K562 (cell line): Measurements from ENCODE around the gene LY6G6C. TPM values are rescaled to one million over a fixed set of nuclear protein-coding genes. Genes with fewer than 3 reads are reported as not detected.

Source experiments
- ATAC-seq: fragments of 200-7000 bp; cut with Tn5 transposase; 3 replicates; pipeline ENCODE4 v1.9.1; 2020; ENCODE audit warnings: moderate library complexity
- BruUV-seq: library from RNA; stranded (reverse); fragments of 400-500 nt; replicated peaks from 2 replicates; lab custom pipeline; 2021; lab: Mats Ljungman, UMichigan
- CTCF ChIA-PET: fragments of 300-600 bp; formaldehyde crosslinking; extraction: SDS; loops from one replicate; lab custom pipeline; 2021; ENCODE audit warnings: low intra/inter-chr PET ratio; lab: Yijun Ruan, JAX
- POLR2A ChIA-PET: fragments of 300-600, 350-650 bp; sonication (Branson Sonifier 250); formaldehyde crosslinking; extraction: SDS; loops from one replicate; lab custom pipeline; 2021; ENCODE audit warnings: antibody characterized with exemption, inconsistent platforms; lab: Yijun Ruan, JAX
- DNase-seq, 4 experiments: peaks; one replicate each; pipeline versions ENCODE4 v3.0.0 to v3.0.0-alpha.2; 2011 to 2018; ENCODE audit warnings: low spot score in 3 of 4, mixed read lengths in 3 of 4; ENCODE audit errors: extremely low read depth in 1 of 4
- FAIRE-seq: peaks from 2 replicates; lab custom pipeline; 2011; peaks lifted over from hg19 to GRCh38; lab: Jason Lieb, UNC
- H2AFZ ChIP-seq: 2 replicates; pipeline ENCODE4 v1.6.0; 2011; ENCODE audit warnings: low read depth, low read length, control low read depth, inconsistent platforms
- H3K27ac ChIP-seq: fragments of 200-600 bp; 3 replicates; pipeline ENCODE4 v1.8.0; 2011; ENCODE audit warnings: low read depth, mild to moderate bottlenecking, control low read depth, inconsistent platforms, low read length, moderate library complexity, mixed read lengths; ENCODE audit errors: extremely low read depth
- H3K27me3 ChIP-seq, 2 experiments: fragments of 300-600 bp in 1 of 2; 2 replicates in 1 of 2; 3 replicates in 1 of 2; pipeline versions ENCODE4 v1.6.0 to v1.8.0; 2011; ENCODE audit warnings: inconsistent platforms in 2 of 2, low read length in 2 of 2, mild to moderate bottlenecking in 1 of 2, mixed read lengths in 1 of 2, moderate library complexity in 1 of 2; ENCODE audit not compliant: control insufficient read depth in 2 of 2, insufficient read depth in 2 of 2
- H3K36me3 ChIP-seq: fragments of 300-600 bp; 3 replicates; pipeline ENCODE4 v1.8.0; 2011; ENCODE audit warnings: mild to moderate bottlenecking, low read length, inconsistent platforms; ENCODE audit not compliant: control insufficient read depth, insufficient read depth
- H3K4me1 ChIP-seq, 2 experiments: fragments of 200-600 bp in 1 of 2; replicated peaks in 1 of 2; 2 replicates in 1 of 2; 3 replicates in 1 of 2; pipeline versions ENCODE4 v1.5.1 to v1.8.0; 2011; ENCODE audit warnings: inconsistent platforms in 2 of 2, low read length in 2 of 2, mild to moderate bottlenecking in 1 of 2, mixed read lengths in 1 of 2, moderate library complexity in 1 of 2; ENCODE audit not compliant: control insufficient read depth in 2 of 2, insufficient read depth in 2 of 2
- H3K4me2 ChIP-seq: 2 replicates; pipeline ENCODE4 v1.6.1; 2011; ENCODE audit warnings: low read length, control low read depth, inconsistent platforms, mixed read lengths; ENCODE audit not compliant: insufficient read depth
- H3K4me3 ChIP-seq: fragments of 200-600 bp; sonication (generic), shearing (Covaris generic); 2 replicates; pipeline ENCODE4 v1.5.1; 2016; ENCODE audit warnings: control low read depth, inconsistent platforms
- H3K79me2 ChIP-seq: fragments of 200-600 bp; 3 replicates; pipeline ENCODE4 v1.8.0; 2011; ENCODE audit warnings: low read length, inconsistent platforms; ENCODE audit not compliant: control insufficient read depth, insufficient read depth
- H3K9ac ChIP-seq, 2 experiments: 2 replicates each; pipeline versions ENCODE4 v1.6.0 to v1.6.1; 2011; ENCODE audit warnings: low read depth in 2 of 2, low read length in 2 of 2, control low read depth in 1 of 2, inconsistent platforms in 1 of 2, mild to moderate bottlenecking in 1 of 2, mixed read lengths in 1 of 2; ENCODE audit not compliant: insufficient read depth in 1 of 2
- H3K9me1 ChIP-seq: one replicate; pipeline ENCODE4 v1.6.0; 2011; ENCODE audit warnings: inconsistent platforms, mild to moderate bottlenecking, low read length, moderate library complexity; ENCODE audit not compliant: control insufficient read depth, insufficient read depth
- H3K9me3 ChIP-seq: replicated peaks from 2 replicates; pipeline ENCODE4 v1.5.1; 2011; ENCODE audit warnings: low read depth, low read length, inconsistent platforms; ENCODE audit not compliant: control insufficient read depth, insufficient read depth
- H4K20me1 ChIP-seq: replicated peaks from 2 replicates; pipeline ENCODE4 v1.6.1; 2011; ENCODE audit warnings: low read length, inconsistent platforms, mixed read lengths; ENCODE audit not compliant: control insufficient read depth, insufficient read depth
- CEBPG ChIP-seq, 3 experiments: fragments of 200-800 bp in 1 of 3; sonication (Bioruptor generic) in 1 of 3; sonication (generic) in 1 of 3; formaldehyde crosslinking in 1 of 3; IDR thresholded peaks in 2 of 3; conservative IDR thresholded peaks in 1 of 3; 2 replicates each; pipeline versions ENCODE4 v1.6.1 to v1.8.0; 2016 to 2022; ENCODE audit warnings: missing compliant biosample characterization in 2 of 3, missing genetic modification characterization in 2 of 3, mild to moderate bottlenecking in 1 of 3, missing genetic modification reagents in 1 of 3
- ETV5 ChIP-seq: sonication (generic); formaldehyde crosslinking; IDR thresholded peaks from 2 replicates; pipeline ENCODE4 v1.4.0; 2020; ENCODE audit warnings: low read depth, mild to moderate bottlenecking, missing genetic modification reagents
- FOXK1 ChIP-seq: sonication (generic); formaldehyde crosslinking; IDR thresholded peaks from 2 replicates; pipeline ENCODE4 v1.8.0; 2022; ENCODE audit warnings: missing genetic modification reagents, mild to moderate bottlenecking, borderline replicate concordance
- GATA2 ChIP-seq: sonication (generic); formaldehyde crosslinking; IDR thresholded peaks from 2 replicates; pipeline ENCODE4 v1.4.0; 2020; ENCODE audit warnings: mild to moderate bottlenecking, missing genetic modification reagents
- HMG20B ChIP-seq: fragments of 250-450 bp; sonication (Bioruptor Pico); IDR thresholded peaks from 2 replicates; pipeline ENCODE4 v1.5.0; 2021; ENCODE audit warnings: mild to moderate bottlenecking
- HNRNPLL ChIP-seq: fragments of 200-400 bp; formaldehyde crosslinking; IDR thresholded peaks from 2 replicates; pipeline ENCODE4 v1.6.1; 2017; ENCODE audit warnings: low read length, low read depth, mild to moderate bottlenecking; ENCODE audit not compliant: poor library complexity, severe bottlenecking
- POLR2B ChIP-seq: fragments of 450-650 bp; IDR thresholded peaks from 2 replicates; pipeline ENCODE4 v1.6.1; 2018; ENCODE audit warnings: low read depth; ENCODE audit not compliant: partially characterized antibody
- STAT5B ChIP-seq: fragments of 250-450 bp; sonication (Bioruptor Pico); IDR thresholded peaks from 2 replicates; pipeline ENCODE4 v1.8.0; 2021; ENCODE audit warnings: mild to moderate bottlenecking, inconsistent platforms
- ZBTB1 ChIP-seq: sonication (generic); formaldehyde crosslinking; IDR thresholded peaks from 2 replicates; pipeline ENCODE4 v1.8.1; 2023; ENCODE audit warnings: missing genetic modification reagents, low read depth, mild to moderate bottlenecking, borderline replicate concordance
- ZSCAN29 ChIP-seq: fragments of 450-650 bp; IDR thresholded peaks from 2 replicates; pipeline ENCODE4 v1.6.1; 2017
- WGBS: fragments of 100-300 bp; shearing (Covaris generic); methylation state at CpG from one replicate; pipeline ENCODE4 v1.1.6; 2016; ENCODE audit warnings: low coverage, mixed read lengths; ENCODE audit not compliant: insufficient coverage; ENCODE audit errors: missing lambda C conversion rate; 5-methylcytosine and 5-hydroxymethylcytosine counted together
- in situ Hi-C: fragments of 300-500 bp; cut with MboI; formaldehyde crosslinking; loops from 4 replicates; pipeline ENCODE4 v1.15.0; 2018; ENCODE audit warnings: inconsistent platforms, mixed read lengths
- intact Hi-C: fragments of 100-400 bp; cut with micrococcal nuclease; formaldehyde crosslinking; loops from 2 replicates; pipeline ENCODE4 v1.14.2; 2022
- polyA plus RNA-seq, 8 experiments: library from polyadenylated mRNA; depleted of rRNA in 4 of 8; stranded (reverse) in 5 of 8; unstranded in 3 of 8; fragments of >200 nt; fragmentation: Nextera tagmentation in 2 of 8; fragmentation: Illumina TruSeq in 1 of 8; extraction: Ambion mirVana in 2 of 8; extraction: Trizol in 1 of 8; gene quantifications; 2 replicates each; pipeline versions ENCODE4 v1.2.1 to v1.2.3, GENCODE V29; 2011 to 2014; ENCODE audit warnings: inconsistent platforms in 1 of 8, missing spikeins in 1 of 8
- total RNA-seq, 7 experiments: library from RNA; depleted of rRNA in 6 of 7; stranded (reverse); fragments of >200 nt in 6 of 7; fragmentation: Illumina TruSeq in 2 of 7; extraction: Trizol in 2 of 7; gene quantifications; 2 replicates each; pipeline versions ENCODE4 v1.2.1 to v1.2.3, GENCODE V29; 2011 to 2021; ENCODE audit warnings: low replicate concordance in 1 of 7
- TF ChIP-seq, protein P1 (sequence below): sonication (generic); formaldehyde crosslinking; IDR thresholded peaks from 2 replicates; pipeline ENCODE4 v1.8.0; 2023; ENCODE audit warnings: mild to moderate bottlenecking, missing genetic modification reagents
- TF ChIP-seq, protein P2 (sequence below): fragments of 250-450 bp; sonication (Bioruptor Pico); IDR thresholded peaks from 2 replicates; pipeline ENCODE4 v1.4.0; 2020

The LY6G6C gene
- total and polyA plus RNA-seq, 9 of the 15 experiments (the other 6 are each of a cell fraction or from before 2014, with no cell fraction given) = 0.06 to 0.20 TPM; not detected in 7

DNA sequence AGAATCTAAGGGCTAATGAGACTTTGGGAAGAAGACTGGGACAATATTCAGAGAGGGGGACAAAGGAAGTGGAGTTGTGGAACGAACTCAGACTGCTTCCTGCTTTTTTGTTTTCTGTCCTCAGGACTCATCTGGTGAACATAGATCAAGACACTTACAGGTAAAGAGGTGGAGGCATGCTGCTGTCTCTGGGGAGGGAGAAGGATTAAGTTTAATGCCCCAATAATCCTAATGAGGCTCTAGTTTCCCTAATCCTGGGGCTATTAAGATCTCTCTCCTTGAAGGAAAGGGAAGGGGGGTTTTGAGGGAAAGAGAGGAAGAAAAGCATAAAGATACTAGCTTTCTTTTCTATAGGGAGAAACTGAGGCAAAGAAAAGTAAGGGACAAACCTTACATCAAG is 22.9 kb upstream of the LY6G6C start:
- BruUV-seq = no TSS peak
- DNase-seq (no peak), FAIRE-seq (no peak), ATAC-seq (no peak)
- H3K4me1 ChIP-seq = peaks cover 31 to 33% of the 10 kb centered on the region in 2 experiments
- H2AFZ ChIP-seq = 0 out of 2 replicates have a peak overlapping the region, but pooled peaks have one; percentile 5
- WGBS = 52% methylated on average over 1 of the region's 1 CpG
- peaks cover 69% of the 10 kb centered on the region for H3K36me3 ChIP-seq
- H3K9me1 ChIP-seq = no peaks in the 10 kb centered on the region
- ChIA-PET POLR2A (interaction anchor here (0.7 to 1.4 kb wide), 2 partner anchors 14 to 15 kb away, joined by 3 to 4 read pairs; partner anchors contain the start of gene DDAH2), CTCF (interaction anchor here (0.6 kb wide), 1 partner anchor 91 kb away, joined by 4 read pairs; no protein-coding TSS in a partner anchor)
- TF ChIP-seq, protein P1, sequence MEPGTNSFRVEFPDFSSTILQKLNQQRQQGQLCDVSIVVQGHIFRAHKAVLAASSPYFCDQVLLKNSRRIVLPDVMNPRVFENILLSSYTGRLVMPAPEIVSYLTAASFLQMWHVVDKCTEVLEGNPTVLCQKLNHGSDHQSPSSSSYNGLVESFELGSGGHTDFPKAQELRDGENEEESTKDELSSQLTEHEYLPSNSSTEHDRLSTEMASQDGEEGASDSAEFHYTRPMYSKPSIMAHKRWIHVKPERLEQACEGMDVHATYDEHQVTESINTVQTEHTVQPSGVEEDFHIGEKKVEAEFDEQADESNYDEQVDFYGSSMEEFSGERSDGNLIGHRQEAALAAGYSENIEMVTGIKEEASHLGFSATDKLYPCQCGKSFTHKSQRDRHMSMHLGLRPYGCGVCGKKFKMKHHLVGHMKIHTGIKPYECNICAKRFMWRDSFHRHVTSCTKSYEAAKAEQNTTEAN (CRISPR knock-in tag) = no peak
- TF ChIP-seq ZBTB1 (CRISPR knock-in tag) (0 out of 2 replicates have a peak, but pooled peaks have one; percentile 24), GATA2 (CRISPR knock-in tag) (0 out of 2 replicates have a peak, but pooled peaks have one; percentile 31), FOXK1 (CRISPR knock-in tag) (no peak), CEBPG (CRISPR knock-in tag; IDR thresholded peaks at IDR 0.05) (0 out of 2 replicates have a peak, but pooled peaks have one; percentile 7), CEBPG (tag; conservative IDR thresholded peaks at IDR 0.05 in 1 of 2, IDR thresholded peaks at IDR 0.05 in 1 of 2) (no peak), POLR2B (peak; percentile 17), HMG20B (no peak), HNRNPLL (no peak), STAT5B (CRISPR knock-in tag) (no peak), ZSCAN29 (no peak), ETV5 (CRISPR knock-in tag) (0 out of 2 replicates have a peak, but pooled peaks have one; percentile 13)
- TF ChIP-seq, protein P2, sequence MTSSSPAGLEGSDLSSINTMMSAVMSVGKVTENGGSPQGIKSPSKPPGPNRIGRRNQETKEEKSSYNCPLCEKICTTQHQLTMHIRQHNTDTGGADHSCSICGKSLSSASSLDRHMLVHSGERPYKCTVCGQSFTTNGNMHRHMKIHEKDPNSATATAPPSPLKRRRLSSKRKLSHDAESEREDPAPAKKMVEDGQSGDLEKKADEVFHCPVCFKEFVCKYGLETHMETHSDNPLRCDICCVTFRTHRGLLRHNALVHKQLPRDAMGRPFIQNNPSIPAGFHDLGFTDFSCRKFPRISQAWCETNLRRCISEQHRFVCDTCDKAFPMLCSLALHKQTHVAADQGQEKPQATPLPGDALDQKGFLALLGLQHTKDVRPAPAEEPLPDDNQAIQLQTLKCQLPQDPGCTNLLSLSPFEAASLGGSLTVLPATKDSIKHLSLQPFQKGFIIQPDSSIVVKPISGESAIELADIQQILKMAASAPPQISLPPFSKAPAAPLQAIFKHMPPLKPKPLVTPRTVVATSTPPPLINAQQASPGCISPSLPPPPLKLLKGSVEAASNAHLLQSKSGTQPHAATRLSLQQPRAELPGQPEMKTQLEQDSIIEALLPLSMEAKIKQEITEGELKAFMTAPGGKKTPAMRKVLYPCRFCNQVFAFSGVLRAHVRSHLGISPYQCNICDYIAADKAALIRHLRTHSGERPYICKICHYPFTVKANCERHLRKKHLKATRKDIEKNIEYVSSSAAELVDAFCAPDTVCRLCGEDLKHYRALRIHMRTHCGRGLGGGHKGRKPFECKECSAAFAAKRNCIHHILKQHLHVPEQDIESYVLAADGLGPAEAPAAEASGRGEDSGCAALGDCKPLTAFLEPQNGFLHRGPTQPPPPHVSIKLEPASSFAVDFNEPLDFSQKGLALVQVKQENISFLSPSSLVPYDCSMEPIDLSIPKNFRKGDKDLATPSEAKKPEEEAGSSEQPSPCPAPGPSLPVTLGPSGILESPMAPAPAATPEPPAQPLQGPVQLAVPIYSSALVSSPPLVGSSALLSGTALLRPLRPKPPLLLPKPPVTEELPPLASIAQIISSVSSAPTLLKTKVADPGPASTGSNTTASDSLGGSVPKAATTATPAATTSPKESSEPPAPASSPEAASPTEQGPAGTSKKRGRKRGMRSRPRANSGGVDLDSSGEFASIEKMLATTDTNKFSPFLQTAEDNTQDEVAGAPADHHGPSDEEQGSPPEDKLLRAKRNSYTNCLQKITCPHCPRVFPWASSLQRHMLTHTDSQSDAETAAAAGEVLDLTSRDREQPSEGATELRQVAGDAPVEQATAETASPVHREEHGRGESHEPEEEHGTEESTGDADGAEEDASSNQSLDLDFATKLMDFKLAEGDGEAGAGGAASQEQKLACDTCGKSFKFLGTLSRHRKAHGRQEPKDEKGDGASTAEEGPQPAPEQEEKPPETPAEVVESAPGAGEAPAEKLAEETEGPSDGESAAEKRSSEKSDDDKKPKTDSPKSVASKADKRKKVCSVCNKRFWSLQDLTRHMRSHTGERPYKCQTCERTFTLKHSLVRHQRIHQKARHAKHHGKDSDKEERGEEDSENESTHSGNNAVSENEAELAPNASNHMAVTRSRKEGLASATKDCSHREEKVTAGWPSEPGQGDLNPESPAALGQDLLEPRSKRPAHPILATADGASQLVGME = no peak
- no peaks in the 10 kb centered on the region for H4K20me1 ChIP-seq
- H3K4me2 ChIP-seq = peak overlapping the region; percentile 12; the same call in 1 of the 2 replicates
- intact Hi-C loops = no loop called here
- H3K79me2 ChIP-seq = peaks cover 28% of the 10 kb centered on the region
- no peaks in the 10 kb centered on the region for H3K27me3 ChIP-seq
- in situ Hi-C loops = no loop called here
- H3K4me3 ChIP-seq = no peak overlapping the region
- peak overlapping the region; percentile 36 to 59 for H3K9ac ChIP-seq
- H3K9me3 ChIP-seq = no peaks in the 10 kb centered on the region
- H3K27ac ChIP-seq = peak overlapping the region; percentile 60
